ENCODE results near the gene ZYG11A.
"Not testable (repeated sequence)": the region's sequence is repeated elsewhere in the genome, so short reads cannot be mapped to it uniquely, and the experiment has no call there.

The ZYG11A gene

DNA sequence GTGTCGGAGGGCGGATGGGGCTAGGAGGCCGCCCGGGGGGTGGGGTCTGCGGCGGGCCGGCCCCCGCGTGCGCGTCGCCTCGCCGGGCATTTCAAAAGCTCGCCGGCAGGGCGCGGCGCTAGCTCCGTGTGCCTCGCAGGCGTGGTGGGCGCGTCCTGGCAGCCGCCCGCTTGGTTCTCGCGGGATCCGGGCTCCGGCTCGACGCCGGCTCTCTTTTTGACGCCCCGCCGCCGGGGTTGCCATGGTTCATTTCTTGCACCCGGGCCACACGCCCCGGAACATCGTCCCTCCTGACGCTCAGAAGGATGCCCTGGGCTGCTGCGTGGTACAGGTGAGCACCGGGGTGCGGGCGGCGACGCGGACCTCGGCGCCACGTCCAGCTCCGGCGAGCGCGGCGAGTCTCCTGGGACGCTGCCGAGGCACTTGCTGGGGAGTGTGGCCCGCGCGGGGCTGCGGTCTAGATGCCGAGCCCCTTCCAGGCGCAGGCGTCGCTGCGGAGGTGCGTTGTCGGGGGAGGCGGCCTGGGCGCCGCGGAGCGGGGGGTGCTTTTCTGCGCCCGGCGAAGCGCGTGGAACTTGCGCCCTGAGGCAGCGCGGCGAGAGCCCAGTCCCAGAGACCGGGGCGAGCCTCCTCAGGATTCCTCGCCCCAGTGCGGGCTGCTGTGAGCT lies at the start of gene ZYG11A:
Gene ZYG11A, plus strand, starts transcription at position 118 of the 668 bp plus-strand sequence. Its CDS starts 124 bp downstream, at position 242.
- no peak for DNase-seq (ENCODE audit: low spot score)

DNA sequence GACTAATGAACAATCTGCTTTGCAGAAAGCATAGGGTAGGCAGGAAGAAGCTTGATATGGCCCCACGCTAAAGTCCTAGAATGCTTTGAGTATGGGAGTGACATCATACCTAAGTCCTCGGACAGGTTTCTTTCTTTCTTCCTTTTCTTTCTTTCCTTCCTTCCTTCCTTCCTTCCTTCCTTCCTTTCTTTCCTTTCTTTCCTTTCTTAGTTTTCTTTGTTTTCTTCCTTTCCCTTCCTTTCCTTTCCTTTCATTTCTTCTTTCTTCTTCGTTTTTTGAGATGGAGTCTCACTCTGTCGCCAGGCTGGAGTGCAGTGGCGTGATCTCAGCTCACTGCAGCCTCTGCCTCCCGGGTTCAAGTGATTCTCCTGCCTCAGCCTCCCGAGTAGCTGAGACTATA lies 48.8 kb upstream of the ZYG11A start:
- DNase-seq (ENCODE audit: low spot score), result peak; percentile 4

DNA sequence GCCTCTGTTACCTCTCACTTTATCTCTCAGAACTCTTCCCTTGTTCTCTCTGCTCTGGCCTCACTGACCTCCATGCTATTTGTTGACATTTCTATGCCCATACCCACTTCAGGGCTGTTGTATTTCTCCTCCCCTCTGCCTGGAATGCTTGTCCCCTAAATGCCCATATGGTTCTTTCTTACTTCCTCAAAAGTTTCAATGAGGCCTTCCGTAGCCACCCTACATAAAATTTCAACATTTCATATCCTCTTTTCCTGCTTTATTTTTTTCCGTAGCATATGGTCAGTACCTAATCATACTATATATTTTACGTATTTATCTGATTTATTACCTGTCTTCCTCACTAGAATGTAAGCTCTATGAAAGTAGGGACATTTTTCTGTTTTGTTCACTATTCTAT lies 47.1 kb upstream of the ZYG11A start:
- no peak for DNase-seq (ENCODE audit: low spot score)

DNA sequence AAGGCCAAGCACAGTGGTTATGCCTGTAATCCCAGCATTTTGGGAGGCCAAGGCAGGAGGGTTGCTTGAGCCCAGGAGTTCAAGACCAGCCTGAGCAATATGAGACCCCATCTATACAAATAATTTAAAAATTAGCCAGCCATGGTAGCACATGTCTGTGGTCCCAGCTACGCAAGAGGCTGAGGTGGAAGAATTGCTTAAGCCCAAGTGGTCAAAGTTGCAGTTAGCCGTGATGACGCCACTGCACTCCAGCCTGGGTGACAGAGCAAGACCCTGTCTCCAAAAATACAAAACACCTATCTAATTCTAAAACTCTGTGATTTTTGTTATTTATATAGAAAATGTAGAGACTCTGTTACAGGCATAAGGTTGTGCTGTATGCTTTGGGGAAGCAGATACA lies 44.2 kb upstream of the ZYG11A start:
- no peak for DNase-seq (ENCODE audit: low spot score)

DNA sequence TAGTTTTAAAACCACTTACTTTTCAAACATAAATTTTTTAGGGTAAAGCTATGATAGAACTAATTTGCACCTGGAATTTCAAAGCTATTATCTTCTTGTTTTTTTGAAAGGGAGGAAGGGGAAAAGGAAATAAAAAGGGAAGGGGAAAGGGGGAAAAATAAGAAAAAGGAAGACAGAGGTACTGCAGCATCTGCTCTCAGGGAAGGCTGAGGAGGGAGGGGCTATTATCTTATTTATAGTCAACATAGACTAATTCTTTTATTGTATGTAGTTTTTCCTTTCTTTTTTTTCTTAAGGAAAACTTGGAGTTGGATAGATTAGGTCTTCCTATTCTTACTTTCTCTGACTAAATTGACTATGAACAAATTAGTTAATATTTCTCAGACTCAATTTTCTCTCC lies 41.5 kb upstream of the ZYG11A start:
- DNase-seq (ENCODE audit: low spot score), result no peak

DNA sequence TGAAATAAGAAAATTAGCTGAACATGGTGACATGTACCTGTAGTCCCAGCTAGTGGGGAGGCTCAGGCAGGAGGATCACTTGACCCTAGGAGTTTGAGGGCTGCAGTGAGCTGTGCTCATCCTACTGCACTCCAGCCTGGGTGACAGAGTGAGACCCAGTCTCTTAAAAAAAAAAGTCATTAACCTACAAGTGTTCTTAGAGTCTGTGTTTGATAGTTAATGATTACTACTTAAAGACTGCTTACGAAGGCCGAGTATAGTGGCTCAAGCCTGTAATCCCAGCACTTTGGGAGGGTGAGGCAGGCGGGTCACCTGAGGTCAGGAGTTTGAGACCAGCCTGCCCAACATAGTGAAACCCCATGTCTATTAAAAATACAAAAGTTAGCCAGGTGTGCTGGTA lies 38.5 kb upstream of the ZYG11A start:
- DNase-seq (ENCODE audit: low spot score), result not testable (repeated sequence)

DNA sequence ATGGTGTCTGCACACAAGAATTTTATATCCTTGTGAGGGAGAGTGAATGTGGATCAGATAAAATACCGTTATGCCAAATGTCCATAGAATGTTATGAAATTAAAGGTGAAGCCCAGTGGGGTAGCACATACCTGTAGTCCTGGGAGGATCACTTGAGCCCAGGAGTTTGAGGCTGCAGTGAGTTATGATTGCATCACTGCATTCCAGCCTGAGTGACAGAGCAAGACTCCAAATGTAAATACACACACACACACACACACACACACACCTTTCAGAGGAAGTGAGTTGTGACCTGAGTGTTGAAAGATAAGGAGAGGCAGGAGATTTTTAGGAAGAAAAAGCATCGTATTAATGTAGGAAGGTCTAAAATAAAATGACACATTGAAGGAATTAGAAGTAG lies 28.1 kb upstream of the ZYG11A start:
- DNase-seq (ENCODE audit: low spot score), result no peak

DNA sequence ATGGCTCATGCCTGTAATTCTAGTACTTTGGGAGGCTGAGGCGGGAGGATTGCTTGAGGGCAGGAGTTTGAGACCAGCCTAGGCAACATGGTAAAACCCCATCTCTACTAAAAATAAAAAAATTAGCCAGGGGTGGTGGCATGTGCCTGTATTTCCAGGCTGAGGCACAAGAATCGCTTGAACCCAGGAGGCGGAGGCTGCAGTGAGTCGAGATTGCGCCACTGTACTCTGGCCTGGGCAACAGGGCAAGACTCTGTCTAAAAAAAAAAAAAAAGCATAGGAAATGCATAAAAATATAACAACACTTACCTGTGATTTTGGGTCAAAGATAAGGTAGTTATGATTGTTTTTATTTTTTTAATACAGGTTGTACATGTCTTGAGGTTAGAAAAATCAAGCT lies 21.7 kb upstream of the ZYG11A start:
- not testable (repeated sequence) for DNase-seq (ENCODE audit: low spot score)

DNA sequence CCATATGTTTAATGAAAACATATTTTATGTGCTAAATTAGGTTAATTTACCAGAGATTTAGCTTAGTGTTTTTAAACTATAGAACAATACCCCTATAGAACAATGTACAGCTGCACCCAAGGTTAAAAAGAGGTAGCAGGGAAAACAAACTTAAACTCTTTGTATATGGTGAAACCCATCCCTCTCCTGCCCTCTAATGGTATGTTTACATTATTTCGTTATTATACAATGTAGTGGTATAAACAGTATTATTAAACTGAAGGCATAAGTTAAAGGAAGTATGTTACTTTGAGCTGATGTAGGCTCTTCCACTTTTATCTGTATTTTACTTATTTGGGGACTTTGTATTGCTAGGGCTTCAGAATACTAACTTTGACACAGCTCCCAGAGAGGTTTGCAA lies 16.7 kb upstream of the ZYG11A start:
- DNase-seq (ENCODE audit: low spot score), result peak; percentile 47

DNA sequence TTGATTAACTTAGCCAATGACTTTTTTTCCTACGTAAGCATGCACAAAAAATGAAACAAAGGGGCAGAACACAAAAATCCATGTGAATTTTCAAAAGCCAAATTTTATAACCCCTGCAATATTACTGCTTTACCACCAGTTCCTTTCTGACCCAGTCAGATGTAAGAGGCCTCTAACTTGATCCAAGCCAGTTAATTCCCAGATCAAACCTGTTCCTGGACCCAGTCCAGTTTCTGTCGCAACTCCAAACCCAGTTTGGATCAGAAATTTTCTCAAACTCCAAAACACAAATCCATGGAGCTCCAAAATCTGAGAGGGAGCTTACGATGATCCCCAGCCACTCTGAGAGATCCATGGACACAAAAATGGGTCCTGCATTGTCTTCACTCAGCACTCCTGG lies 7.8 kb upstream of the ZYG11A start:
- no peak for DNase-seq (ENCODE audit: low spot score)

DNA sequence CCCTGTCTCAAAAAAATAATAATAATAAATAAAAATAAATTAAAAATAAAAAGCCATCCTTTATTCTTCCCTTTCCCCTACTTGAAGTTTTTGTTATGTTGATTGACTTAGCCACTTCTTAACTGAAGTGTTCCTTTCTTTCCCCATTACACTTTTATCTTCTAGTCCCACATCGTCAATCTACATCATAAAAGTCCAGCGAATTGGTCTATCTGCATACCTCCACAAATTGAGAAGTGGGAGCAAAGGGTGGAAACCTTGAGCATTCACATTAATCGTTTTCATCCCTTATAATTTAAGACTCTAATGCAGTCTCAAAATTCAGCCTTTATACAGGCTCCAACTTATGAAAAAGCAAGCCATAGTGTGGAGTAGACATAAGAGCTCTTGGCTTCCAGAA lies 6.5 kb upstream of the ZYG11A start:
- no peak for DNase-seq (ENCODE audit: low spot score)

DNA sequence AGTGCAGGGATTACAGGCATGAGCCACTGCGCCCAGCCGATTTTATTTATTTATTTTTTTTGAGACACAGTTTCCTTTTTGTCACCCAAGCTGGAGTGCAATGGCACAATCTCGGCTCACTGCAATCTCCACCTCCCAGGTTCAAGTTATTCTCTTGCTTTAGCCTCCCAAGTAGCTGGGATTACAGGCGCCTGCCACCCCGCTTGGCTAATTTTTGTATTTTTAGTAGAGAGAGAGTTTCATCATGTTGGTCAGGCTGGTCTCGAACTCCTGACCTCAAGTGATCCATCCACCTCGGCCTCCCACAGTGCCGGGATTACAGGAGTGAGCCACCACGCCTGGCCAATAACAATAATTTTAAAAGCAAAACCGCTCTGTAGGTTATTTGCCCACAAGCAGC lies 3.4 kb upstream of the ZYG11A start:
- DNase-seq (ENCODE audit: low spot score), result not testable (repeated sequence)

DNA sequence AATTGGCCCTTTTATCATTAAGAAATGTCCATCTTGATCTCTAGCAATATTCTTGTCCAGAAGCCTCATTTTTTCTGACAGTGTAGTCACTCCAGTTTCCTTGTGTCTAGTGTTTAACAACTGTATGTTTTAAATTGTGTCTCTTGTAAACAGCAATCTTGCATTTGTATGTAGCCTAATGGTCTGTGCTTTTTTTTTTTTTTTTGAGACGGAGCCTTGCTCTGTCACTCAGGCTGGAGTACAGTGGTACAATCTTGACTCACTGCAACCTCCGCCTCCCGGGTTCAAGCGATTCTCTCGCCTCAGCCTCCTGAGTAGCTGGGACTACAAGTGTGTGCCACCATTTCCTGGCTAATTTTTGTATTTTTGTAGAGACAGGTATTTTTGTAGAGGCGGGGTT lies 2.6 kb downstream of the ZYG11A start:
- not testable (repeated sequence) for DNase-seq (ENCODE audit: low spot score)

DNA sequence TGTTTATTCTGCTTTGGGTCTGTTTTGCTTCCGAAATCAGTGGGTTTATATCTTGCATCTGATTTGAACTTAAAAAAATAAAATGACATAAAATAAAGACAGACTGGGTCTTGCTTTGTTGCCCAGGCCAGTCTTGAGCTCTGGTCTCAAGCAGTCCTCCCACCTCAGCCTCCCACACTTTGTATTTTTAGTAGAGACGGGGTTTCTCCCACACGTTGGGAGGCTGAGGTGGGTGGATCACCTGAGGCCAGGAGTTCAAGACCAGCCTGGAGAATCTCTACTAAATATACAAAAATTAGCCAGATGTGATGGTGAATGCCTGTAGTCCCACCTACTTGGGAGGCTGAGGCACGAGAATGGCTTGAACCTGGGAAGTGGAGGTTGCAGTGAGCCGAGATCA lies 5.9 kb downstream of the ZYG11A start:
- no peak for DNase-seq (ENCODE audit: low spot score)

DNA sequence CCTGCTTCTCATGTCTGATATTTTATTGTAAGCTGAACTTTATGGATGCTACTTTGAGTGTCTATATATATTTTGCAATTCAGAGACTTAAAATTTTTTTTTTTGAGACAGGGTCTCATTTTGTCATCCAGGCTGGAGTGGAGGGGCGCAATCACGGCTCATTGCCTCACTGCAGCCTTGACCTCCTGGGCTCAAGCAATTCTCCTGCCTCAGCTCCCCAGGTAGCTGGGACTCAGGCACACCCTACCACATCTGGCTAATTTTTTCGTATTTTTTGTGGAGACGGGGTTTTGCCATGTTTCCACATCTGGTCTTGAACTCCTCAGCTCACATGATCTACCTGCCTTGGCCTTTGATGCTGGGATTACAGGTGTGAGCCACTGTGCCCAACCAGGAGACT lies 8.4 kb downstream of the ZYG11A start:
- no peak for DNase-seq (ENCODE audit: low spot score)

DNA sequence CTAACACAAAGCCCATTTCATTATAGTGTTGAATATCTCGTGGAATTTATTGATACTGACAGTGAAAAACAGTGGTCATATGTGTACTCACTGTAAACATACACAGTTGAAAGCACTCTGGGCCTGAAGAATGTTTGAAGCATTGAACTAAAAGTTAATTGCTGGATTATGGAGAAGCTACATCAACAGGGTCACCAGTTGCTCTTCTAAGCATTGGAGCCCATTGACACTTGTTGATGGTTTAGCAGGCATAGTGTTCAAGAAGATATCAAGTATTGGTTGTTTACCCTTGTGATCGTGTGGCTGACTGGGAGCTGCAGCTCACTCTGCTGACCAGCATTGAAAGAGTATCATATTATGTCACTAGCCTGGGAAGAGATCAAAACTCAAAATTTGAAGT lies 10.3 kb downstream of the ZYG11A start:
- no peak for DNase-seq (ENCODE audit: low spot score)

DNA sequence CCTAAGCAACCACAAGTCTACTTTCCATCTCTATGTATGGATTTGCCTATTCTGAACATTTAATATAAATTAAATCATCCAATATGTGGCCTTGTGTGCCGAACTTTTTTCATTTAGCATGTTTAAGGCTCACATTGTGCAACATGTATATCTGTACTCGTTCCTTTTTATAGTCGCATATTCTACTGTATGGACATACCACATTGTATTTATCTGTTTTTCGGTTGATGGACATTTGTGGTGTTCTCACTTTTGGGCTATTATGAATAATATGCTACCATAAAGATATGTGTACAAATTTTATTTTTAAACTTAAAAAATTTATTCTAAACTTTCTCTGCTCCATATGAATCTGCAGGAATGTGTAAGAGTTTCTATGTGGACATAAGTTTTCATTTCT lies 13.0 kb downstream of the ZYG11A start:
- DNase-seq (ENCODE audit: low spot score), result no peak

DNA sequence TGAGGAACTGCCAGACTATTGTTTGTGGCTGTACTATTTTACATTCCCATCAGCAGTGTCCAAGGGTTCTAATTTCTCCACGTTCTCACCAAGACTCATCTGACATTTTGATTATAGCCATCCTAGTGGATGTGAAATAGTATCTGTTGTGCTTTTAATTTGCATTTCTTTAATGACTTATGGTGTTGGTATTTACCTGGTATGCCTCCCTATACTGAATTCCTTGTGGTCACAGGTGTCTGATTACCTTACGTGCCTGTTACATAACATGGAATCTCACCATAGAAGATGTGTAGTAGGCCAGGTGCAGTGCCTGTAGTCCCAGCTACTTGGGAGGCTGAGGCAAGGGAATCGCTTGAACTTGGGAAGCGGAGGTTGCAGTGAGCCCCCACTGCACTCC lies 13.5 kb downstream of the ZYG11A start:
- DNase-seq (ENCODE audit: low spot score), result no peak

DNA sequence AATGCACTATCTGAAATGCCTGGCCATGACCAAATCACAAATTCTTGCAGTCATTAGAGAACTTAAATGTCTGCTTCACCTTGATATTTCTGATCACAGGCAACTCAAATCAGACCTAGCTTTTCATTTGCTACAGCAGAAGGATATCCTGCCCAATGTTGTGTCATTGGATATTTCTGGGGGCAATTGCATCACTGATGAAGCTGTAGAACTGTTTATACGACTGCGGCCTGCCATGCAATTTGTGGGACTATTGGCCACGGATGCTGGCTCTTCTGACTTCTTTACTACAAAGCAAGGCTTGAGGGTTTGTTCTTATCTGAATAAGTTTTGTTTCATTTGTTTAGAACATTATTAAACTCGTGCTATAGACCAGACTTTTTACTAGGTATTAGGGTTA lies 14.9 kb downstream of the ZYG11A start:
- DNase-seq (ENCODE audit: low spot score), result no peak

DNA sequence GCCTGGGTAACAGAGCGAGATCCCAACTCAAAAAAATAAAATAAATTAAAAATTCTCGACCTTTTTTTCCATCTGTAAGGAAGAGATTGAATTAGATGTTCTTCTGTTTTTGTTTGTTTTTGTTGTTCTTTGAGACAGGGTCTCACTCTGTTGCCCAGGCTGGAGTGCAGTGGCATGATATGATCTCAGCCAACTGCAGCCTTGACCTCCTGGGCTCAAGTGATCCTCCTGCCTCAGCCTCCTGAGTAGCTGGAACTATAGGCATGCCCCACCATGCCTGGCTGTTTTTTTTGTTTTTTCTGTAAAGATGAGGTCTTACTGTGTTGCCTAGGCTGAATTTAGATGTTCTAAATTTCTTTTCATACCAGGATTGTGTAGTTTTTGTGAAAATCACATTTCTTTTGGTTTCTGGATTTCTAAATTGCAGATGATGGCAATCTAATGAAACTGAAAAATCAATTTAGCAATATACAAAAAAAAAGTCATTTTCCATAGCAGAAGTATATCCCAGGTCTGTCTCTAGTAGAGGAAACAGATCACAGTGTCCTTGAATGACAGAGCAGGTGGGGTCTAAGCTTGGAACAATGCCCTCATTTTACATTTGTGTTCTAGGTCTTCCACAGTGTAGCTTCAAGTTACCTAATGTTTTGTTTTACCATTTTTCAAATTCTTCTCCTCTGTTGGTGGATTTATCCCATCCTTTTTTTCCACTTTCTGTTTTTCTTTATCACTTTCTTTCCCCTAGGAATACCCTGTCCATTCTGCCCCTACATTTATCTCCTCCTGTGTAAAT lies 20.3 kb downstream of the ZYG11A start:
- no peak for DNase-seq (ENCODE audit: low spot score)

DNA sequence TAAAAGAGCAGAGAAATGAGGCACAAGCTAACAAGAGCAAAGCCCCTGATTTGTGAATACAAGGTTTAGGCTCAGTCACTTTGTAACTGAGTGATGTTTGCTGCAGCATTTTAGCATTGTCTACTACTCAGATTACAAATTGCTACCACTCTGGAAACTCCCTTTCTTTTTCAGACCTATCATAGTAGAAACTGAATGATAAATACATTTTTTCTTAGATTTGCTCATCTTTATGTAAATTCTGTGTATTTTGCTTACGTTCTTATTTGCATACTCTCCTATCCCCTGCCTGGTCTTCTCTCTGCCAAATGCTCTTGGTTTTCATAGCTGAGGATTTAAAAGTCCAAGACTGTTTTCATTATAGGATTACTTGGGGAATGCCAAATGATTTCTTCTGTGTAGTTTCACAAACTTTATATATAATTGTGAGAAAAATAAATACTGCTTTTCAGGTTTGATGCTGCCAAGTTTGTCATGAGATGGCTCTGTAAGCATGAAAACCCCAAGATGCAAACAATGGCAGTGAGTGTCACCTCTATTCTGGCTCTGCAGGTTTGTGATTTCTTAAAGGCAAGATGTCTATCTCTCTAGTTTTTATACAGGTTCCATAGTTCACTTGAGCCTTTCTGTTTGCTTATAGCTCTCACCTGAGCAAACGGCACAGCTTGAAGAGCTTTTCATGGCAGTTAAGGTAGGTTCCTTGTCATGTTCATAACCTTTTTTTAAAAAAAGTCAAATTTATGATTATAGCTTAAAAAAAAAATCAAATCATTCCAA lies 24.7 kb downstream of the ZYG11A start:
- DNase-seq (ENCODE audit: low spot score), result peak; percentile 13

DNA sequence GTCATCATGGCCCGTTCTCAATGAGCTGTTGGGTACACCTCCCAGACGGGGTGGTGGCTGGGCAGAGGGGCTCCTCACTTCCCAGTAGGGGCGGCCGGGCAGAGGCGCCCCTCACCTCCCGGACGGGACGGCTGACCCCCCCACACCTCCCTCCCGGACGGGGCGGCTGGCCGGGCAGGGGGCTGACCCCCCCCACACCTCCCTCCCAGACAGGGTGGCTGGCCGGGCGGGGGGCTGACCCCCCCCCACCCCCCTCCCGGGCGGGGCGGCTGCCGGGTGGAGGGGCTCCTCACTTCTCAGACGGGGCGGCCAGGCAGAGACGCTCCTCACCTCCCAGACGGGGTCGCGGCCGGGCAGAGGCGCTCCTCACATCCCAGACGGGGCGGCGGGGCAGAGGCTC lies 27.2 kb downstream of the ZYG11A start:
- not testable (repeated sequence) for DNase-seq (ENCODE audit: low spot score)

DNA sequence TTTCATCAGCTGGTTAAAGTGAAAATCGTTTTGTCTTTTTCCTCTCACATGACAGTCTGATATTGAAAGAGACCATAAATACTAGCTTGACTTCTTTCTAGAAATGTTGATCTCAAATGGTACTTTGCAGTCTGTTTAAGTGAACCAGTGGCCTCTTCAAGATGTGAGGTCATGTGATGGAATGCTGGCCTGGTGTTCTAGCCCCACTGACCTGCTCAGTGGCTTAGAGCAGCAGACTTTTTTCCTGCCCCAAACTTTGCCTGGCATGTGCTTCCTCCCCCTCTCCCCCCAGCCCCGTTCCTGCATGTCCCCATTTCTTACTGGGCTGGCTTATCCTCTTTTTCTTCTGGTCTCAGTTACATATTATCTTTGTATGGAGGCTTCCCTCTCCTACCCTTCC lies 34.3 kb downstream of the ZYG11A start:
- no peak for DNase-seq (ENCODE audit: low spot score)
